ENCODE measurements around the gene PLAC8.

DNA sequence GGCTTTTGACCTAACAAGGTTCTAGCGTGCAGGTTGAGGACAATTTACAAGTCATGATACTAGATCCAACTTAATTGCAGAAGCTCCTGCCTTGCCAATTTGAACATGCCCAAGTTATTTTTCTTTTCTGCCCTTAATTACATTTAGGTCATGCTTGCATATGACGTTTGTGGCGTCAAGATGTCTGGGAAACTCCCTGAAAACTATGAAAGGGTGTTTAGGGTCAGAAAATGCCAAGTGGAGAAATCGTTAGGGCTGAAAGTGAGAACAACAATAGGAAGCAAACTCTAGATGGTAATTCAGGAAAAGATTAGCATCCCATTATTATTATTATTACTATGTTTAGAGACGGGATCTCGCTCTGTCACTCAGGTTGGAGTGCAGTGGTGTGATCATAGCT lies 38.2 kb upstream of the PLAC8 start:
- TF ChIP-seq, protein P1, sequence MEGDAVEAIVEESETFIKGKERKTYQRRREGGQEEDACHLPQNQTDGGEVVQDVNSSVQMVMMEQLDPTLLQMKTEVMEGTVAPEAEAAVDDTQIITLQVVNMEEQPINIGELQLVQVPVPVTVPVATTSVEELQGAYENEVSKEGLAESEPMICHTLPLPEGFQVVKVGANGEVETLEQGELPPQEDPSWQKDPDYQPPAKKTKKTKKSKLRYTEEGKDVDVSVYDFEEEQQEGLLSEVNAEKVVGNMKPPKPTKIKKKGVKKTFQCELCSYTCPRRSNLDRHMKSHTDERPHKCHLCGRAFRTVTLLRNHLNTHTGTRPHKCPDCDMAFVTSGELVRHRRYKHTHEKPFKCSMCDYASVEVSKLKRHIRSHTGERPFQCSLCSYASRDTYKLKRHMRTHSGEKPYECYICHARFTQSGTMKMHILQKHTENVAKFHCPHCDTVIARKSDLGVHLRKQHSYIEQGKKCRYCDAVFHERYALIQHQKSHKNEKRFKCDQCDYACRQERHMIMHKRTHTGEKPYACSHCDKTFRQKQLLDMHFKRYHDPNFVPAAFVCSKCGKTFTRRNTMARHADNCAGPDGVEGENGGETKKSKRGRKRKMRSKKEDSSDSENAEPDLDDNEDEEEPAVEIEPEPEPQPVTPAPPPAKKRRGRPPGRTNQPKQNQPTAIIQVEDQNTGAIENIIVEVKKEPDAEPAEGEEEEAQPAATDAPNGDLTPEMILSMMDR (IDR thresholded peaks at IDR 0.05), result no peak
- no peak for TF ChIP-seq POLR2AphosphoS5 (IDR thresholded peaks at IDR 0.05)
- TF ChIP-seq POLR2A (IDR thresholded peaks at IDR 0.05), result no peak
- no peak for TF ChIP-seq EP300 (IDR thresholded peaks at IDR 0.05)

Data from upper lobe of left lung (tissue), 4 donors.